ENCODE data around the gene NCOA1.

NCOA1 gene

GRCh38 chr2:24490690-24491541 lies at the start of gene NCOA1:
Gene NCOA1 (plus strand): TSS chr2:24491254. CDS start chr2:24658678, 167,424 bp downstream.
- peak; percentile 92 for DNase-seq (ENCODE audit: low read depth)
- TF ChIP-seq CTCF (IDR thresholded peaks at IDR 0.05; ENCODE audit: low read length, missing control alignments) = no peak
- peak within 1 kb of the TSS; percentile 77 for H3K4me3 ChIP-seq (replicated peaks; ENCODE audit: low read depth, low read length)

GRCh38 chr2:24448797-24449196 lies 42.3 kb upstream of the NCOA1 start:
- DNase-seq (ENCODE audit: low read depth) = no peak
- no peak for TF ChIP-seq CTCF (IDR thresholded peaks at IDR 0.05; ENCODE audit: low read length, missing control alignments)
- no peak overlapping the region for H3K4me3 ChIP-seq (replicated peaks; ENCODE audit: low read depth, low read length)

- TF ChIP-seq CTCF (IDR thresholded peaks at IDR 0.05; ENCODE audit: low read length, missing control alignments) = no peak
- no peak overlapping the region for H3K4me3 ChIP-seq (replicated peaks; ENCODE audit: low read depth, low read length)
- DNase-seq (ENCODE audit: low read depth) = no peak
Observed at GRCh38 chr2:24449344-24449743, 41.7 kb upstream of the NCOA1 start.

GRCh38 chr2:24451805-24452501 lies 39.1 kb upstream of the NCOA1 start:
- DNase-seq (ENCODE audit: low read depth) = no peak
- H3K4me3 ChIP-seq (replicated peaks; ENCODE audit: low read depth, low read length) = no peak overlapping the region
- no peak for TF ChIP-seq CTCF (IDR thresholded peaks at IDR 0.05; ENCODE audit: low read length, missing control alignments)

- no peak overlapping the region for H3K4me3 ChIP-seq (replicated peaks; ENCODE audit: low read depth, low read length)
- no peak for TF ChIP-seq CTCF (IDR thresholded peaks at IDR 0.05; ENCODE audit: low read length, missing control alignments)
- no peak for DNase-seq (ENCODE audit: low read depth)
Observed at GRCh38 chr2:24452502-24452885, 38.6 kb upstream of the NCOA1 start.

- no peak for DNase-seq (ENCODE audit: low read depth)
- TF ChIP-seq CTCF (IDR thresholded peaks at IDR 0.05; ENCODE audit: low read length, missing control alignments) = no peak
- H3K4me3 ChIP-seq (replicated peaks; ENCODE audit: low read depth, low read length) = peak overlapping the region; percentile 45
Observed at GRCh38 chr2:24453379-24454073, 37.5 kb upstream of the NCOA1 start.
